Measurements from ENCODE around the gene PAX8. TPM values are rescaled to one million over a fixed set of nuclear protein-coding genes. Genes with fewer than 3 reads are reported as not detected.
"Not testable (repeated sequence)": the region's sequence is repeated elsewhere in the genome, so short reads cannot be mapped to it uniquely, and the experiment has no call there.

The PAX8 gene
- total and polyA plus RNA-seq, 2 experiments from 2014 or later = 0.21 to 0.32 TPM

DNA sequence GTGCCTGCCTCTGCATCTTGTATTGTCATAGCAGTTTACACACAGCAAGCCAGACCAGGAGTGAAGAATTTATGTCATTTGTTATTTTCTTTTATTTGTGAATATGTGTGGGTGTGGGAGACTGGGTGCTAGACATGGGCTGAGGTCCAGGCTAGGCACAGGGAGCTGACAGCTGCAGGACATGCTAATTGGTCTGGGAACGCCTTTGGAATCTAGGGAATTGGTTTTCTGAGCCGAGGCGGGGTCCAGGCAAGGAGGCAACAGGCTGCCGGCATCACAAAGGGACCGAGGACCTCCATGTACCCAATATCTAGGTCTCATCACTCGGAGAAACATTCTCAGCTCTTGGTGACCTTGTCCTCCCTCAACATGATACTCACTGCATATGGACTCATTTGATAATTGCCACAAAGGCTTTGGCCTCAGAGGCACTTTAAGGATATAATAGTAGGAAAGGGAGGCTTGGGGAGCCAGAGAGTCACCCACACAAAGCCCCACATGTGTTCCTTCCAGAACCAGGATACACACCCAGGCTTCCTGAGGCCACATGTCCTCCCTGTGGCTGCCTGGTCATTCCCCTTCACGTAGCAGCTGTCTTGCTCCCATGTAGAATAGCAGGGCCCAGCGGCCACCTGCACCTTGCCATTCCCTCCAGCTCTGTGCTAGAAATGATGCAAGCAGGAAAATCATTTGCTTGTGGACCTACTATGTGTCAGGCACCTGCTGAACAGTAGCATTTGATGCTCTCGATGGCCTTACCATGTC lies 23.7 kb upstream of the PAX8 start:
- H3K27ac Mint-ChIP-seq; H3K4me2 ChIP-seq; H3K9me2 ChIP-seq (ENCODE audit: insufficient read depth); H3K4me1 ChIP-seq (ENCODE audit: insufficient read depth); H3K36me3 ChIP-seq (ENCODE audit: insufficient read depth); H3K4me3 ChIP-seq; H2AFZ ChIP-seq; DNase-seq (ENCODE audit: low spot score); H3K27ac ChIP-seq (ENCODE audit: low read depth); H3F3A ChIP-seq (replicated peaks; ENCODE audit: low read depth); H3K4me1 Mint-ChIP-seq; H3K36me3 Mint-ChIP-seq (ENCODE audit: low read depth); H3K9me3 Mint-ChIP-seq; H4K20me1 ChIP-seq (replicated peaks; ENCODE audit: insufficient read depth); H3K79me2 ChIP-seq (replicated peaks; ENCODE audit: insufficient read depth); H3K27me3 ChIP-seq (ENCODE audit: insufficient read depth); ATAC-seq; H3K4me3 Mint-ChIP-seq: not testable (repeated sequence)
- H3K27me3 Mint-ChIP-seq (ENCODE audit: insufficient read depth, low read depth, poor library complexity) = peaks cover 13% of the 10 kb centered on the region

DNA sequence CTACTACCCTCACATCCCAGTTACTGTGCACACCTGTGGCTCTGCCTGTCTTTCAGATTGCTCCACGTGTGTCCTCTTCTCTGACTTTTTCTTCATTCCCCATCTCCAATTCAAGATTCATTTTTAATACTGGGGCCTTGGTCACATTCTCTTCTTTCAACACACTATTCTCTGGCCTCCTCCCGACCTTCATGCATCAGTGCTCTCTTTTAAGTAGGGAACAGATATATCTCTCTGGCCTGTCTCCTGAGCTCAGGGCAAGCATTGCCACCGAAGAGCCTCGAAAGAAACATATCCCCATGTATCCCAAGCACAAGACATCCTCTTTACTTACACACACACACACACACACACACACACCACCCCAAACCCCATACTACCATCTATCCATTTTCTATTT lies 21.6 kb upstream of the PAX8 start:
- H4K20me1 ChIP-seq (replicated peaks; ENCODE audit: insufficient read depth) = no peaks in the 10 kb centered on the region
- peaks cover 10% of the 10 kb centered on the region for H3K27me3 Mint-ChIP-seq (ENCODE audit: insufficient read depth, low read depth, poor library complexity)
- no peak overlapping the region for H2AFZ ChIP-seq
- H3K4me3 ChIP-seq = no peak overlapping the region
- no peak overlapping the region for H3K4me2 ChIP-seq
- H3K4me1 ChIP-seq (ENCODE audit: insufficient read depth) = no peaks in the 10 kb centered on the region
- no peak overlapping the region for H3K4me3 Mint-ChIP-seq
- DNase-seq (ENCODE audit: low spot score) = no peak
- no peaks in the 10 kb centered on the region for H3F3A ChIP-seq (replicated peaks; ENCODE audit: low read depth)
- H3K27me3 ChIP-seq (ENCODE audit: insufficient read depth) = no peaks in the 10 kb centered on the region
- H3K27ac Mint-ChIP-seq = no peak overlapping the region
- no peaks in the 10 kb centered on the region; the same call in 2 of the 3 replicates for H3K9me3 Mint-ChIP-seq
- no peaks in the 10 kb centered on the region for H3K36me3 Mint-ChIP-seq (ENCODE audit: low read depth)
- H3K27ac ChIP-seq (ENCODE audit: low read depth) = no peak overlapping the region
- no peaks in the 10 kb centered on the region for H3K79me2 ChIP-seq (replicated peaks; ENCODE audit: insufficient read depth)
- no peaks in the 10 kb centered on the region for H3K4me1 Mint-ChIP-seq
- H3K9me2 ChIP-seq (ENCODE audit: insufficient read depth) = no peaks in the 10 kb centered on the region
- no peaks in the 10 kb centered on the region for H3K36me3 ChIP-seq (ENCODE audit: insufficient read depth)
- ATAC-seq = no peak
- no peak for TF ChIP-seq NANOG (IDR thresholded peaks at IDR 0.05; ENCODE audit: borderline replicate concordance)
- no peak for TF ChIP-seq CREB1 (CRISPR knock-in tag; IDR thresholded peaks at IDR 0.05; ENCODE audit: low read depth)
- TF ChIP-seq STAT1 (IDR thresholded peaks at IDR 0.05; ENCODE audit: unreplicated experiment) = no peak
- TF ChIP-seq, protein P1, sequence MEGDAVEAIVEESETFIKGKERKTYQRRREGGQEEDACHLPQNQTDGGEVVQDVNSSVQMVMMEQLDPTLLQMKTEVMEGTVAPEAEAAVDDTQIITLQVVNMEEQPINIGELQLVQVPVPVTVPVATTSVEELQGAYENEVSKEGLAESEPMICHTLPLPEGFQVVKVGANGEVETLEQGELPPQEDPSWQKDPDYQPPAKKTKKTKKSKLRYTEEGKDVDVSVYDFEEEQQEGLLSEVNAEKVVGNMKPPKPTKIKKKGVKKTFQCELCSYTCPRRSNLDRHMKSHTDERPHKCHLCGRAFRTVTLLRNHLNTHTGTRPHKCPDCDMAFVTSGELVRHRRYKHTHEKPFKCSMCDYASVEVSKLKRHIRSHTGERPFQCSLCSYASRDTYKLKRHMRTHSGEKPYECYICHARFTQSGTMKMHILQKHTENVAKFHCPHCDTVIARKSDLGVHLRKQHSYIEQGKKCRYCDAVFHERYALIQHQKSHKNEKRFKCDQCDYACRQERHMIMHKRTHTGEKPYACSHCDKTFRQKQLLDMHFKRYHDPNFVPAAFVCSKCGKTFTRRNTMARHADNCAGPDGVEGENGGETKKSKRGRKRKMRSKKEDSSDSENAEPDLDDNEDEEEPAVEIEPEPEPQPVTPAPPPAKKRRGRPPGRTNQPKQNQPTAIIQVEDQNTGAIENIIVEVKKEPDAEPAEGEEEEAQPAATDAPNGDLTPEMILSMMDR (conservative IDR thresholded peaks at IDR 0.05; ENCODE audit: low read depth in 2 of 2) = no peak
- TF ChIP-seq, protein P2, sequence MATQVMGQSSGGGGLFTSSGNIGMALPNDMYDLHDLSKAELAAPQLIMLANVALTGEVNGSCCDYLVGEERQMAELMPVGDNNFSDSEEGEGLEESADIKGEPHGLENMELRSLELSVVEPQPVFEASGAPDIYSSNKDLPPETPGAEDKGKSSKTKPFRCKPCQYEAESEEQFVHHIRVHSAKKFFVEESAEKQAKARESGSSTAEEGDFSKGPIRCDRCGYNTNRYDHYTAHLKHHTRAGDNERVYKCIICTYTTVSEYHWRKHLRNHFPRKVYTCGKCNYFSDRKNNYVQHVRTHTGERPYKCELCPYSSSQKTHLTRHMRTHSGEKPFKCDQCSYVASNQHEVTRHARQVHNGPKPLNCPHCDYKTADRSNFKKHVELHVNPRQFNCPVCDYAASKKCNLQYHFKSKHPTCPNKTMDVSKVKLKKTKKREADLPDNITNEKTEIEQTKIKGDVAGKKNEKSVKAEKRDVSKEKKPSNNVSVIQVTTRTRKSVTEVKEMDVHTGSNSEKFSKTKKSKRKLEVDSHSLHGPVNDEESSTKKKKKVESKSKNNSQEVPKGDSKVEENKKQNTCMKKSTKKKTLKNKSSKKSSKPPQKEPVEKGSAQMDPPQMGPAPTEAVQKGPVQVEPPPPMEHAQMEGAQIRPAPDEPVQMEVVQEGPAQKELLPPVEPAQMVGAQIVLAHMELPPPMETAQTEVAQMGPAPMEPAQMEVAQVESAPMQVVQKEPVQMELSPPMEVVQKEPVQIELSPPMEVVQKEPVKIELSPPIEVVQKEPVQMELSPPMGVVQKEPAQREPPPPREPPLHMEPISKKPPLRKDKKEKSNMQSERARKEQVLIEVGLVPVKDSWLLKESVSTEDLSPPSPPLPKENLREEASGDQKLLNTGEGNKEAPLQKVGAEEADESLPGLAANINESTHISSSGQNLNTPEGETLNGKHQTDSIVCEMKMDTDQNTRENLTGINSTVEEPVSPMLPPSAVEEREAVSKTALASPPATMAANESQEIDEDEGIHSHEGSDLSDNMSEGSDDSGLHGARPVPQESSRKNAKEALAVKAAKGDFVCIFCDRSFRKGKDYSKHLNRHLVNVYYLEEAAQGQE (IDR thresholded peaks at IDR 0.05; ENCODE audit: unreplicated experiment) = no peak
- TF ChIP-seq, protein P3, sequence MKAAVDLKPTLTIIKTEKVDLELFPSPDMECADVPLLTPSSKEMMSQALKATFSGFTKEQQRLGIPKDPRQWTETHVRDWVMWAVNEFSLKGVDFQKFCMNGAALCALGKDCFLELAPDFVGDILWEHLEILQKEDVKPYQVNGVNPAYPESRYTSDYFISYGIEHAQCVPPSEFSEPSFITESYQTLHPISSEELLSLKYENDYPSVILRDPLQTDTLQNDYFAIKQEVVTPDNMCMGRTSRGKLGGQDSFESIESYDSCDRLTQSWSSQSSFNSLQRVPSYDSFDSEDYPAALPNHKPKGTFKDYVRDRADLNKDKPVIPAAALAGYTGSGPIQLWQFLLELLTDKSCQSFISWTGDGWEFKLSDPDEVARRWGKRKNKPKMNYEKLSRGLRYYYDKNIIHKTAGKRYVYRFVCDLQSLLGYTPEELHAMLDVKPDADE (IDR thresholded peaks at IDR 0.05) = no peak
- TF ChIP-seq, protein P4, sequence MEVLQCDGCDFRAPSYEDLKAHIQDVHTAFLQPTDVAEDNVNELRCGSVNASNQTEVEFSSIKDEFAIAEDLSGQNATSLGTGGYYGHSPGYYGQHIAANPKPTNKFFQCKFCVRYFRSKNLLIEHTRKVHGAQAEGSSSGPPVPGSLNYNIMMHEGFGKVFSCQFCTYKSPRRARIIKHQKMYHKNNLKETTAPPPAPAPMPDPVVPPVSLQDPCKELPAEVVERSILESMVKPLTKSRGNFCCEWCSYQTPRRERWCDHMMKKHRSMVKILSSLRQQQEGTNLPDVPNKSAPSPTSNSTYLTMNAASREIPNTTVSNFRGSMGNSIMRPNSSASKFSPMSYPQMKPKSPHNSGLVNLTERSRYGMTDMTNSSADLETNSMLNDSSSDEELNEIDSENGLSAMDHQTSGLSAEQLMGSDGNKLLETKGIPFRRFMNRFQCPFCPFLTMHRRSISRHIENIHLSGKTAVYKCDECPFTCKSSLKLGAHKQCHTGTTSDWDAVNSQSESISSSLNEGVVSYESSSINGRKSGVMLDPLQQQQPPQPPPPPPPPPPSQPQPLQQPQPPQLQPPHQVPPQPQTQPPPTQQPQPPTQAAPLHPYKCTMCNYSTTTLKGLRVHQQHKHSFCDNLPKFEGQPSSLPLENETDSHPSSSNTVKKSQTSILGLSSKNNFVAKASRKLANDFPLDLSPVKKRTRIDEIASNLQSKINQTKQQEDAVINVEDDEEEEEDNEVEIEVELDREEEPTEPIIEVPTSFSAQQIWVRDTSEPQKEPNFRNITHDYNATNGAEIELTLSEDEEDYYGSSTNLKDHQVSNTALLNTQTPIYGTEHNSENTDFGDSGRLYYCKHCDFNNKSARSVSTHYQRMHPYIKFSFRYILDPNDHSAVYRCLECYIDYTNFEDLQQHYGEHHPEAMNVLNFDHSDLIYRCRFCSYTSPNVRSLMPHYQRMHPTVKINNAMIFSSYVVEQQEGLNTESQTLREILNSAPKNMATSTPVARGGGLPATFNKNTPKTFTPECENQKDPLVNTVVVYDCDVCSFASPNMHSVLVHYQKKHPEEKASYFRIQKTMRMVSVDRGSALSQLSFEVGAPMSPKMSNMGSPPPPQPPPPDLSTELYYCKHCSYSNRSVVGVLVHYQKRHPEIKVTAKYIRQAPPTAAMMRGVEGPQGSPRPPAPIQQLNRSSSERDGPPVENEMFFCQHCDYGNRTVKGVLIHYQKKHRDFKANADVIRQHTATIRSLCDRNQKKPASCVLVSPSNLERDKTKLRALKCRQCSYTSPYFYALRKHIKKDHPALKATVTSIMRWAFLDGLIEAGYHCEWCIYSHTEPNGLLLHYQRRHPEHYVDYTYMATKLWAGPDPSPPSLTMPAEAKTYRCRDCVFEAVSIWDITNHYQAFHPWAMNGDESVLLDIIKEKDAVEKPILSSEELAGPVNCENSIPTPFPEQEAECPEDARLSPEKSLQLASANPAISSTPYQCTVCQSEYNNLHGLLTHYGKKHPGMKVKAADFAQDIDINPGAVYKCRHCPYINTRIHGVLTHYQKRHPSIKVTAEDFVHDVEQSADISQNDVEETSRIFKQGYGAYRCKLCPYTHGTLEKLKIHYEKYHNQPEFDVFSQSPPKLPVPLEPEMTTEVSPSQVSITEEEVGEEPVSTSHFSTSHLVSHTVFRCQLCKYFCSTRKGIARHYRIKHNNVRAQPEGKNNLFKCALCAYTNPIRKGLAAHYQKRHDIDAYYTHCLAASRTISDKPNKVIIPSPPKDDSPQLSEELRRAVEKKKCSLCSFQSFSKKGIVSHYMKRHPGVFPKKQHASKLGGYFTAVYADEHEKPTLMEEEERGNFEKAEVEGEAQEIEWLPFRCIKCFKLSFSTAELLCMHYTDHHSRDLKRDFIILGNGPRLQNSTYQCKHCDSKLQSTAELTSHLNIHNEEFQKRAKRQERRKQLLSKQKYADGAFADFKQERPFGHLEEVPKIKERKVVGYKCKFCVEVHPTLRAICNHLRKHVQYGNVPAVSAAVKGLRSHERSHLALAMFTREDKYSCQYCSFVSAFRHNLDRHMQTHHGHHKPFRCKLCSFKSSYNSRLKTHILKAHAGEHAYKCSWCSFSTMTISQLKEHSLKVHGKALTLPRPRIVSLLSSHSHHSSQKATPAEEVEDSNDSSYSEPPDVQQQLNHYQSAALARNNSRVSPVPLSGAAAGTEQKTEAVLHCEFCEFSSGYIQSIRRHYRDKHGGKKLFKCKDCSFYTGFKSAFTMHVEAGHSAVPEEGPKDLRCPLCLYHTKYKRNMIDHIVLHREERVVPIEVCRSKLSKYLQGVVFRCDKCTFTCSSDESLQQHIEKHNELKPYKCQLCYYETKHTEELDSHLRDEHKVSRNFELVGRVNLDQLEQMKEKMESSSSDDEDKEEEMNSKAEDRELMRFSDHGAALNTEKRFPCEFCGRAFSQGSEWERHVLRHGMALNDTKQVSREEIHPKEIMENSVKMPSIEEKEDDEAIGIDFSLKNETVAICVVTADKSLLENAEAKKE (CRISPR knock-in tag; IDR thresholded peaks at IDR 0.05) = no peak
- no peak for TF ChIP-seq EZH2phosphoT487 (IDR thresholded peaks at IDR 0.05; ENCODE audit: unreplicated experiment)

Measured in GM23338 (cell line).